GM12864 (cell line): ENCODE measurements around the gene CFAP52.
"Not testable (repeated sequence)": the region's sequence is repeated elsewhere in the genome, so short reads cannot be mapped to it uniquely, and the experiment has no call there.

Experiments
- DNase-seq: peaks from one replicate; pipeline ENCODE4 v3.0.0-alpha.2; 2011; ENCODE audit warnings: low read depth
- H3K4me3 ChIP-seq: 2 replicates; pipeline ENCODE4 v1.5.1; 2011; ENCODE audit warnings: mild to moderate bottlenecking, low read depth, low read length, control low read depth
- CTCF ChIP-seq: IDR thresholded peaks from 2 replicates; pipeline ENCODE4 v1.5.1; 2011; ENCODE audit warnings: low read depth, mild to moderate bottlenecking, moderate library complexity, low read length, control low read depth, inconsistent platforms; ENCODE audit errors: missing control alignments

Gene CFAP52

GRCh38 chr17:9594065-9594464 is 17.6 kb downstream of the CFAP52 start:
- TF ChIP-seq CTCF: no peak
- no peak for DNase-seq

GRCh38 chr17:9597638-9598037 is 21.2 kb downstream of the CFAP52 start:
- H3K4me3 ChIP-seq, DNase-seq: not testable (repeated sequence)

More at GRCh38 chr17:9594065-9594464, 17.6 kb downstream of the CFAP52 start:
- no peak overlapping the region for H3K4me3 ChIP-seq

GRCh38 chr17:9598661-9599060 is 22.2 kb downstream of the CFAP52 start:
- TF ChIP-seq CTCF: no peak
- DNase-seq: no peak
- no peak overlapping the region for H3K4me3 ChIP-seq

- not testable (repeated sequence) for DNase-seq, H3K4me3 ChIP-seq
These were observed 28.1 kb downstream of the CFAP52 start for GRCh38 chr17:9604583-9604982.

- no peak for DNase-seq
- H3K4me3 ChIP-seq: no peak overlapping the region
- no peak for TF ChIP-seq CTCF
These were observed 30.0 kb downstream of the CFAP52 start for GRCh38 chr17:9606453-9606852.

GRCh38 chr17:9607058-9607457 is 30.6 kb downstream of the CFAP52 start:
- H3K4me3 ChIP-seq, DNase-seq: not testable (repeated sequence)

GRCh38 chr17:9611557-9611956 is 35.1 kb downstream of the CFAP52 start:
- DNase-seq: no peak
- no peak overlapping the region for H3K4me3 ChIP-seq
- no peak for TF ChIP-seq CTCF

- no peak for TF ChIP-seq CTCF
- DNase-seq: no peak
- no peak overlapping the region for H3K4me3 ChIP-seq
These were observed 35.6 kb downstream of the CFAP52 start for GRCh38 chr17:9612006-9612405.

GRCh38 chr17:9615486-9615885 is 39.0 kb downstream of the CFAP52 start:
- no peak for DNase-seq
- H3K4me3 ChIP-seq: no peak overlapping the region
- no peak for TF ChIP-seq CTCF
